Limb (tissue), 2 donors: Measurements from ENCODE around the gene PCYT1A.
A peak's percentile ranks its signal among the peaks of the same experiment; 100 is the strongest.

ENCODE experiments used
- DNase-seq, 2 donors: peaks; one replicate each; pipeline ENCODE4 v3.0.0-alpha.2; 2016; ENCODE audit errors: extremely low spot score in 2 of 2

The PCYT1A gene

DNA sequence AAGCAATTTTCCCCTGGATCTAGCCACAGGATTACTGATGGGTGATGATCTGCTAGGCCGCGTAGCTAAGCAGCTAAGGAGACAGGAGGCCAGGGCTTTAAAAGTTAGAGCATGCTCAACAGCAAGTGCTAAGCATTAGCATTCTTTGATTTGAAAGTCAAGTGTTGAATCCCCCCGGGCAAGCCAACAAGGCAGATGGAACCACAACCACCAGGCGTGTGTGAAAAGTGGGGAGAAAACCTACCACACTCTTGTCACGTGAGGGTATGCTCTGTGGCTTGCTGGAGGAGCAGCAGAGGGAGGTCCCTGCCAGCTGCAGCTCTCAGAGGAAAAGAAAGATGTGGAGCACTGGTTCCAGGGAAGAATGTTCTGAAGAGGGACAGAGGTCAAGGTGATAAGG is 50.3 kb downstream of the PCYT1A start:
- no peak for DNase-seq

DNA sequence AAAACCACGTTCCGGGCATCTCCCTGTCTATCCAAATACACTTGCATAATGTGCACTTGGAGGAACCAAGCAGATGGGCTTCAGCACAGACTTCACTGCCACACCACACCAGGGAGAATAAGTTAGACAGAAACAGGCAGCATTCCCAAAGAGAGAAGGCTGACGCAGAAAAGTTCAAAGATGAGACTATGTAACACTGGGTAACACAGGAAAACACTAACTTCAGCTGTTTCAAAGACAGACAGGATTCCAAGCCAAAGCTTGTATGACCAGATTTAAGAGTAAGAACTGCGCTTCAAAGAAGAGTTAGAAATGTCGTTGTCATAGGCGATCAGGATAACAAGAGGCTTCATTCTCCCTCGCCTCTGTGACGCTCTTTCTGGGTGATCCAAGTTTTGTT is 51.3 kb downstream of the PCYT1A start:
- no peak for DNase-seq

DNA sequence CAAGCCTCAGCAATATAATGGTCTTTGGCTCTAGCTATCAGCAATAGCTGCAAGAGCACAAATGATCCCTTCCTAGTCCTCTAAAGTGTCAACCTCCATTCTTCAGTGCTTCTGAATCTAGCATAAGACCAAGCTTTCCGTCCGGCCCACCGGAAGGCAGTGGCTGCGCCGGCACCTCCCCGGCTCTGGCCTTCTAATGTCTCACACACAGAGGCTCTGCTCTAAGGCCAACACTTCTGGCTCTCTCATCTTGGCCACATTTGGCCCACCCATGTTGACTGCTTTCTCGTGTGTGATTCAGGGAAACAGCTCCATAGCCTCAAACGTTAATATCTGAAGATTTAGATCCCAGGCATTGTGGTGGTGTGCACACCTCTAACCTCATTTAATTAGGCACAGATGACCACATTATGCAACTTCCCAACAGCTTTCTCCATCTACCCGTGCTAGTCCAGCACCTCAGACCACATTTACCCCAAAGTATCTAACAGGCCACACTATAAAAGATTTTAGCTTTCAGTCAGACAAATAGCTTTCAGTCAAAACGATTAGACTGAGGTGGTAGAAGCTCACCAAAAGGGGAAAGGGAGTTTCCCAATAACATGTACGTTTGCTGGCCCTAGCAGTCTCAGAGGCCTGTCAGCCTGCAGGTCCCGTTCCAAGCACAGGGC is 51.9 kb downstream of the PCYT1A start:
- DNase-seq, result no peak

DNA sequence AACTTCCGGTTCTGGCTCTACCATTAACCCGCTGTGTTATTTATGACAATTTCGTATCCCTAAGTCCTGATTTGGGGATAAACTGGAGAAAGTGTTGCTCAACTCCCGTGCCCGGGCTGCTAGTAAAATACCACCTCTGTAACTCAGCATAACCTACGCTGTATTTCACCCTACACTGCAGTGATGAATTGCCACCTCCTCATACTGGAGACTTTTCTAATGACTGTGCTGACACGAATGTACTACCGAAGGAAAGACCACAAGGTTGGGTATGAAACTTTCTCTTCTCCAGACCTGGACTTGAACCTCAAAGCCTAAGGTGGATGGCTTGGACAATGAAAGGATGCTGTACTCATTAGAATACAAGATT is 54.7 kb downstream of the PCYT1A start:
- no peak for DNase-seq

DNA sequence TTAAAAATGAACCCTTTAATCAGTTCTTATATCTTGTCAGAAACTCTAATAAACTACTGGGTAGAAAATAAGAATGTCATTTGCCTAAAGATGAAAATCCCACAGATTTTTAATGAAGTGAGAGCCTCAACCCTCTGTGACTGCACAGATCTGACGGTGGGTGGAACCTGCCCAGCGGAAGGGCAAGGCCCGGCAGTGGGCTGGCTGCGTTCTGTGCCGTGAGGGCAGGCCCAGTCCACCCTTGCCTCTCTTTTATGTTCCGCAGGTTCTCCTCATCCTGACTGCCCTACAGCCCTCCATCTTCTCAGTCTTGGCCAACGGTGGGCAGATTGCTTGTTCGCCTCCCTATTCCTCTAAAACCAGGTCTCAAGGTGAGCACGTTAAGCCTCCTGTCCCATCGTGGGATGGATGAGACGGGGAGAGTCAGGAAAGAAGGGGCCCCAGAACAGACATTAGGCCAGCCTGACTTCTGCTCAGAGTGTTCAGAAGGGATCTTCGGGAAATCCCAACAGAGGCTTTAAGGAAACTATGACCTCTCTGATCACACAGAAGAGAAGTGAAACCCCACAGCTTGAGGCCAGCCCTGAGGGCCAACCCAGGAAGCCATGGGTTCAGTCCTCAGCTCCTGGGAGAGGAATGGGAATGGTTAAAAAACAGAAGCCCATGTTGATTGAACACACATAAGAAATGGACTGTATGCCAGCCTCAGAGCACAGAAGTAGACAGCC is 55.2 kb downstream of the PCYT1A start:
- DNase-seq, result no peak

DNA sequence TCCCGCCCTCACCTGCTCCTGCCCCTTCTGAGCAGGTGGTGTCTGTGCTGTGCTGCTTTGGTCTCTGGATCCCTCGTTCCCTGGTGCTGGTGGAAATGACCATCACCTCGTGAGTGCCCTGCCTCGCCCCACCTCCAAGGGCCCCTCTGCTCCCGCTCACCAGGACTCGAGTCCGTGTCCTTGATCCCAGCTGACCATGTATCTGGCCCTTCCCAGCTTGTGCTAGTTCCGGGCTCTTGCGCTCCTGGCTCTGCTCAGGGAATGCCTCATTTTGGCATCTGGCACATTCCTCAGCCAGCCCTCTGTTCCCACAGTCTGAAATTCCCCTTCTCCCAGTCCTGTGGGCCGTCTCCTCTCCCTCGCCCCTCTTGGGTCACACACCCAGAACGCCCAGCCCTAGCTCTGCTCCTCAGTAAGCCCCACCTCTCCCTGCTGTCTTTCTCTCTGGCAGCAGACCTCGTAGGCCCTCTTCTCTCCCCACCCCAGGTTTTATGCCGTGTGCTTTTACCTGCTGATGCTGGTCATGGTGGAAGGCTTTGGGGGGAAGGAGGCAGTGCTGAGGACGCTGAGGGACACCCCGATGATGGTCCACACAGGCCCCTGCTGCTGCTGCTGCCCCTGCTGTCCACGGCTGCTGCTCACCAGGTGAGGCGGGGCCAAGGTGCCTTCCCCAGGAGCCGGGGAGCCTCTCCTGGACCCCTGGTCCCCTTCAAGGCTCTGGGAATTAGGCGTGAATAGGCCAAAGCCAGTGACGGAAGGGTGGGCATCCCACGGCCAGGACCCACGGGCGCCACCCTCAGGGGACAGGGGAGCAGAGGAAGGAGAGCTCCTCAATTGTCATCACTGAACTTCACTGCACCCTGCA is 59.7 kb downstream of the PCYT1A start:
- no peak for DNase-seq

DNA sequence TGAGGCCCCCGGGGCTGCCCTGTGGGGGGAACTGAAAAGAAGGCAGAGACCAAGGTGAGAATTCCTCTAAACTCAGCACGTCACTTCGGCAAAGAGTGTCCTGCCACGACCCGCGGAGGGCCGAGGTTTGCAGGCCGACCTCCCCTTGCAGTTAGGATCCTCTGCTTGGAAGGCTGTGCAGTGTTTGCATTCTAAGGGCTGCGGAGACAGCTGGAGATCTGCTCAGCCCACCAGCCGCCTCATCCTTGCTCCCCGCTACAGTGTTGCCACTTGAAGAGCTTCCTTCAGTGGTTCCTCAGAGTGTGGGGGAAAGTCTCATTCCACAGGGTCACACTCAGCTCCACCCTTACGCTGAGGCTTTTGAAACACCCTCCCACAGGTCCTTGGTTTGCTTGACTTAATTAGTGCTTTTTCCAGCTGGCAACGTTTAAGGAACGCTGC is 60.4 kb downstream of the PCYT1A start:
- DNase-seq, result no peak

DNA sequence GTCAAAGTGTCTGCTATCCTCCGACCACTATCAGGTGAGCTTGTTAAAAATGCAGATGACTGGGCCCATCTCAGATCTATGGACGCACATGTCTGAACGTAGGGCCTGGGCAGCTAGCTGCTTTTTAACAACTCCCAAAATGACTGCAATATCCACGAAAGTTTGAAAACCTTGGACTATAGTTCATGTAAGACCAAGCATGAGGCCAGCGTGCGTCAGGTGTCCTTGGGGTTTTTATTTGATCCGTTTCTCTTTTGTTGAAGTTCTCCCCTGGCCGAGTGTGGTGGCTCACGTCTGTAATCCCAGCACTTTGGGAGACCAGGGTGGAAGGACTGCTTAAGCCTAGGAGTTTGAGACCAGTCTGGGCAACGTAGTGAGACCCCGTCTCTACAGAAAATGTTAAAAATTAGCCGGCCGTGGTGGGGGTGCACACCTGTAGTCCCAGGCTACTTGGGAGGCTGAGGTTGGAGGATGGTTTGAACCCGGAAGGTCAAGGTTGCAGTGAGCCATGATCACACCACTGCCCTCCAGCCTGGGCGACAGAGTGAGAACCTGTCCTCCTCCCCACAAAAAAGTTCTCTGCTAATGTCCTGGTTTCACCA is 61.7 kb downstream of the PCYT1A start:
- no peak for DNase-seq

DNA sequence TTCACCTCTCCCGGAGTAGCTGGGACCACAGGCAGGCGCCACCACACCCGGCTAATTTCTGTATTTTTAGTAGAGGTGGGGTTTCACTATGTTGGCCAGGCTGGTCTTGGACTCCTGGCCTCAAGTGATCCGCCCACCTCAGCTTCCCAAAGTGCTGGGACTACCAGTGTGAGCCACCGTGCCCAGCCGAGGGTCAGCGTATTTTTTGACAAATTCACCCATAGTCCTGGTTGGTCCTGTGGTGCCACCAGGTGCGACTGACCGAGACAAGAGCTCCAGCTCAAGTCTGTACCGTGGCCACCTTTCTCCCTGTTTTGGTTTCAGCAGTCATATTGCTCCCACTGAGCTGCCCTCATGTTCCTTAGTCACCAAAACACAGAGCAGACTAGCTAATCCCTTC is 62.4 kb downstream of the PCYT1A start:
- no peak for DNase-seq

DNA sequence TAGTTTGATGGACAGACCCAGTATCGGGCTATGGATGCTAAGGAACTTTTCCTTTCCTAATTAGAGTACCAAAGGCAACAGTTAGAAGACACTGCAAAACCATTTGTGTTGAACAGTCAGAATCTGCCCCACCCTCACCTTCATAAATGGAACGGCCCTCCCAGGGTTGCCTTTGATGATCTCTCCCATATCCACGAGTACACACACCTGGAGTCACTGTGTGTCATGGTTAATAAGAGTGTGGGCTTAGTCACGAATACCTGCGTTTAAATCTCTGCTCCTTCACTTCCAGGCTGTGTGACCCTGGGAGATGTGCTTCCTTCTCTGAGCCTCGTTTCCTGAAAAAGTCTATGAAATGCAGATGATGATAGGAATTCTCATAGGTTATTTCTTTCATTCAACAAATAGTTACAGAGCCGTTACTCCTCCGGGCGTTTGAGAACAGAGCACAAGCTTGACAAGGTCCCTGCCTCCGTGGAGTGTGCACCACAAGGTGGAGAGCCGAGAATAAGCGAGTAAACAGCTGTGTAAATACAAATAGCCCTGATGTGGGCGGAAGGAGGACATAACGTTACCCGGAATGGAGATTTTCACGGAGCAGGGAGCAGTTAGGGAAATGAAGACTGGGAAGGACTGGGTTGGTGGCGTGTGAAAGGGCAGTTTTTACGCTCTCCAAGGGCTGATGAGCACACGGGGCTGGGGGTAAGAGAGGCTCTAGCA is 64.5 kb downstream of the PCYT1A start:
- no peak for DNase-seq

DNA sequence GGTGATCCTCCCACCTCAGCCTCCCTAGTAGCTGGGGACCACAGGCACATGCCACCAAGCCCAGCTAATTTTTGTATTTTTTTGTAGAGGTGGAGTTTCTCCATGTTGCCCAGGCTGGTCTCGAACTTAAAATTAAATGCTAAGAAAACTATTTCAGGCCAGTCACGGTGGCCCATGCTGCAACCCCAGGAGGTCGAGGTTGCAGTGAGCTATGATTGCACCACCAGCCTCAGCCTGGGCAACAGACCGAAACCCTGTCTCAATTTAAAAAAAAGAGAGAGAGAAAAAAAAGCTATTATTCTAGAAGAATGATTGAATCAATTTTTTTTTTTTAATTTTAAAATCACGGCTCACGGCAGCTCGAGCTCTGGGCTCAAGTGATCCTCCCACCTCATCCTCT is 66.5 kb downstream of the PCYT1A start:
- no peak for DNase-seq

DNA sequence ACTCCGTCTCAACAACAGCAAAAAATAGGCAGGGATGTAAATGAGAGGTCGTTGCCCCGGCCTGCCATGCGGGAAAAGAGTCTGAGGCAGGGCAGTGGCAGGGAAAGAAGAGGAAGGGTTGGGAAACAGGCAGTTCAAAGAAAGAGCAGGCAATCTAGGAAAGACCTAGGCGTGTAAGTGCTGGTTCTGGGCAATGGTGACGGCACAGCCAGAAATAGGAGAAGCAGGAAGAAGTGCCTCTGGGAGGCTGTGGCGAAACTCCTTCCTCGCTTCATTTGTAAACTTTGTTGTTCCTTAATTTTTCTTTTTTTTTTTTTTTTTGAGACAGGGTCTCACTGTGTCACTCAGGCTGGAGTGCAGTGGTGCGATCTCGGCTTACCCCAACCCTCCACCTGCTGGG is 66.9 kb downstream of the PCYT1A start:
- DNase-seq, result no peak

DNA sequence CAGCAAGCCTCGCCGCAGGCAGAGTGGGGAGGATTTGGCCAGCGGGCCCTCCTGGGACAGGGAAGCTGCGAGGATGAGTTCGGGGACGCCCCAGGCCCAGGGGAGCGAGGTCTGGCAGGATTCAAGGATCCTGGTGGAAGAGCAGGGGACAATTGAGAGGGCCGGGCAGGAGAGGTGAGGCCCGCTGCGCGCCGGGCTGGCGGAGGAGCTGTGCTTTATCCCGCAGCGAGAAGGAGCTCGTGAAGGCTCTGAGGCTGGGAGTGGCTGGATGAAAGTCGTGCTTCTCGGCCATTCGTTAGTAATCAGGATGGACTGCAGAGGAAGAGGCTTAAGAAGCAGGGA is 67.6 kb downstream of the PCYT1A start:
- DNase-seq, result no peak

DNA sequence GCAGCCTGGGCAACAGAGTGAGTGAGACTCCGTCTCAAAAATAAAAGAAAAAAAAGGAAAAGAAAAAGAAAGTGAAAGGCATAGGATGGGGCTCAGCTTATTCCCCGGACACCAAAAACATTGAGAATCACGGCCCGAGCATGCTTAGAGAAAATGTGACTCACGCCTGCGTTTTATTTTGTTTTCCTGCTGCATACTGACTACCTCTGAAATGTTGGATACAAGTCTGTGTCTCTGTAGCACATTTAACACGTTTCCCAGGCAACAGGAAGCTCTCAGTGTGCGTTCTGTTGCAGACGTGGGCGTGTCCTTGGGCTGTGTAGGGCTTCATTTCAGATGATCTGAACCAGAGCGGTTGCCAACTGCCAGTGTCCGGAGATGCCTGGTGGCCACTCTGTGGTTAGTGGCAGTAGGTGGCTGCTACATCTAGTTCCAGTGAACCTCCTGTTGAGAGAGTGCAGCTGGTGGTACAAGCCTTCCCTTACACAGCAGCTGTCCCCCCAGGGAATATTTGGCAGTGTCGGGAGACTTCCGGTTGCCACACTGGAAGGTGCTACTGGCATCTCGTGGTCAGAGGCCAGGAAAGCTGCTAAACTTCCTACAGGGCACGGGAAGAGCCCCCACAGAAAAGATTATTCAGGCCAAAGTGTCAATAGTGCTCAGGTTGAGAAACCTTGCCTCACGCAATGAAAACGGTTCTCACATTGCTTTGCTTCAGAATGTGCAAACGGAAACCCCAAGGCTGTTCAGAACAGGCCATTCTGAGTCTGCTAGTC is 68.1 kb downstream of the PCYT1A start:
- peak; percentile 66 to 79 for DNase-seq

DNA sequence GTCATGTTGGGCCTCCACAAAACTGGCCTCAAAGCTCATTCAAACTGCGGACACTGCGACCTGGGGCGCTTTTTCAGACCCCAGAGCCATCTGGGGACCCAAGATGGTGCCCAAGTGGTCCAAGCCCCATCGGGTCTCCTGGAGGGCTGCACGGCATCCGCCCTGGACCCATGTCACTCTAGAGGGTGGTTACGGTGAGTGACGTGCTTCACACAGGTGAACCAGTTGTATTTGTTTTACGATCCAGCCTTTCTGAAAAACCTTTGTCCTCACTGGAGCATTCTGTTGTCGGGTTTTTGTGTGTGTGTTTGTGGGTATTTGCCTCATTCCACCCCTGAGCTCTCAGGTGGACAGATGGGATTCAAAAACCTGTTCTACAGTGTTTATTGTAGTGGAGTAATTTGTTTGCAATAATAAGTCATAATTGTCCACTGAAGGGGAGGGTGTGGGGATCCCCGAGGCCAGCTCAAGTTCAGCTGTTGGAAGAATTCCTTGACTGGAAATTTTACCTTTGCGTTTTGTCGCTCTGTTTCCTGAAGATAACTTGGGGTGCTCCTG is 69.3 kb downstream of the PCYT1A start:
- no peak for DNase-seq

DNA sequence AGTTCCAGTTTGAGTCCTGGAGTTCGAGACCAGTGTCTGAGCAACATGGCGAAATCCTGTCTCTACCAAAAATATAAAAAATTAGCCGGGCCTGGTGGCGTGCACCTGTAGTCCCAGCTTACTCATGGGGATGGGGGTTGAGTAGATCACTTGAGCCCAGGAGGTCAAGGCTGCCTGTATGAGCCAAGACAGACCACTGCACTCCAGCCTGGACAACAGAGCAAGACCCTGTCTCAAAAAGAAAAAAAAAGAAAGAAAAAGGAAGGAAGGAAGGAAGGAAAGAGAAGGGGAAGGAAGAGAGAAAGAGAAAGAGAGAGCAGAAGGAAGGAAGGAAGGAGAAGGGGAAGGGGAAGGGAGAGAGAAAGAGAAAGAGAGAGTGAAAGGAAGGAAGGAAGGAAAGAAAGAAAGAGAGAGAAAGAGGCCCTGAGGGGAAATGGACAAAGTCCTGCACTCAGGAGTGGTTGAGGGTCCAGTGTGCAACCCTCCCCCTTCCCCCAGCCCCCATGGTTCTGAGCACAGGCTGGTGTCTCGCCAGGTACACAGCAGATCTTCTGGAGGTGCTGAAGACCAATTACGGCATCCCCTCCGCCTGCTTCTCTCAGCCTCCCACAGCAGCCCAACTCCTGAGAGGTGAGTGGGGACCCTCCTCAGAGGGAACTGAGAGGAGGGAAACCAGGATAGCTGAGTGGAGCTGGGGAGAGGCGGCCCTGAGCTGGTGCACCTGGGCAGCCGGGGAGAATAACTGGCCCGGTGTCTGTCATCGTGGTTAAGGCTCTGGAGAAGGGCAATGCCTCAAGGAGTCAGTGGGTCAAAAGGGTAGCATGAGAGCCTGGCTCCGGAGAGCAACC is 70.0 kb downstream of the PCYT1A start:
- no peak for DNase-seq

DNA sequence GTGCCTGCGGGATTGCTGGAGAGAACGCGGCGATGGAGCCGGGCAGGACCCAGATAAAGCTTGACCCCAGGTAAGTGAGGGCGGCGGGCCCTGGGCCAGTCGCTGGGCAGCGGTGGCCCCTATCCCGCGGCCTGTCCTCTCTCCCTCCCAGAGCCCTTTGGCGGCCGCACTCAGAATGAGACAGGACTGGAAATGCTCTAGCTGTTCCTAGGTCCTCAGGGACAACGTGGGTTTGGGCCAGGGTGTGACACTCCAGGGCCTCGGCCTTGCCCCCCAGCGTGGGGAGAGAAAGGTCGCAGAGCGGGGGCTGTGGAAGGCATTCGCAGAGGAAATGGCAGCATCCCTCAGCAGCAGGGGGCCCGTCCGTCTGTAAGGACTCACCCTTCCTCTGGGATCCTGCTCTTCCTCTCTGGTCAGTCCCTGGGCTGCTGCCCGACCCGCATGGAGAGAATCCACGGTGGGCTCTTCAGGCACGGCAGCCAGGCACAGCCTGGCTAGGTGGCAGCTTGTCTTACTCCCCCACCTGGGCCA is 70.8 kb downstream of the PCYT1A start:
- no peak for DNase-seq

DNA sequence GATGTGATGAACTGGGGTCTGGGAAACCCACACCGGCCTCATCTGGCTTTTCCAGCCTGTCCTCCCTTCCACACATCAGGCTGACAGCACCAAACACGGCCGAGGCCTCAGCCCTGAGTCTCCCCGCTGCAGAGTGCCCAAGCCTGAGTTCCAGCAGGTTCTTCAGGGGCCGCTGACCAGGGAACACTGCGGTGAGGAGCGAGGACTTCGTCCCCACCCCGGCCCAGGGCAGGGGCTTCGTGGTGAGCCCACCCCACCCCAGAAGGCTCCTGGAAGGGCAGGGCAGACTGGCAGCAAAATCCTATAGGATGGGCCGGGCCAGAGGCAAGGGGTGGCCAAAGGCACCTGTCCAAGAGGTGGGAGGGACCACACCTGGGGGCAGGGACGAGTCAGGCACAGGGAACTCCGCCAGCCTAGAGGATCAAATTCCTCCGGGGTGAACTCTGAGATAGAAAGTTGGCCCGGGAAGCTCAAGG is 71.4 kb downstream of the PCYT1A start, which contains the start of gene SLC51A:
Gene SLC51A (plus strand): TSS at position 446 of the 476 bp plus-strand sequence. CDS start 179 bp downstream, outside the sequence.
- DNase-seq, result no peak

DNA sequence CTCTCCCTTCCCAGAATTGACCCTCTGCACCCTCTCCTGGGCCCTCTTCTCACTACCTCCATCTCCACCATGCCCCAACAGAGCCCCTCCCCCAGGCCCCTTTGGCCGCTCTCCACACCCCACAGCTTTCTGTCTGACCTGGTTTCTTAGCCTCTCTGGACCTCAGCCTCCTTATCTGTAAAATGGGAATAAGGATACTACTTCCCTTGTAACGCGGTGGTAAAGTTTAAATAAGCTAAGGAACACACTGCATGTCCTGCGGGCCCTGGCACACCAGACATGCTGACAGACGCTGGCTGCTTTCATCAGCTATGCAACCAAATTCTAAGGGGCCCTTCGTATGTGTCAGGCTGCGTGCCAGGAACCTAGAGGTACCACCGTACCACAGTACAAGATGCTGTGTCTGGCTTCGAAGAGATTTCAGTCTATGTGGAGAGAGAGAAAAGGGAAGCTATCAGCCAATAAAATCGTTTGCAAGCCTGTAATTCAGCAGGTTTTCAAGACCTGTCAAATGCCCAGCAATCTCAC is 72.0 kb downstream of the PCYT1A start:
- DNase-seq, result no peak
